GM04503 (cell line): ENCODE measurements around the gene SYNM.

Experiments used
- DNase-seq: peaks from one replicate; pipeline ENCODE4 v3.0.0-alpha.2; 2012; ENCODE audit warnings: low read depth

Gene SYNM

GRCh38 chr15:99167640-99168039 lies 62.8 kb downstream of the SYNM start:
- DNase-seq: no peak

GRCh38 chr15:99168601-99169580 lies 64.0 kb downstream of the SYNM start:
- DNase-seq: no peak

- peak; percentile 78 for DNase-seq
These were observed 65.0 kb downstream of the SYNM start for GRCh38 chr15:99169769-99170311.

GRCh38 chr15:99170476-99171065 lies 65.7 kb downstream of the SYNM start:
- DNase-seq: no peak

- no peak for DNase-seq
These were observed 67.3 kb downstream of the SYNM start for GRCh38 chr15:99172171-99172570.

GRCh38 chr15:99172989-99173388 lies 68.1 kb downstream of the SYNM start:
- DNase-seq: no peak

- no peak for DNase-seq
These were observed 69.9 kb downstream of the SYNM start for GRCh38 chr15:99174567-99175395.

- no peak for DNase-seq
These were observed 71.9 kb downstream of the SYNM start for GRCh38 chr15:99176757-99177156.

GRCh38 chr15:99177679-99178078 lies 72.8 kb downstream of the SYNM start:
- DNase-seq: no peak

GRCh38 chr15:99180086-99180963 lies 75.4 kb downstream of the SYNM start:
- DNase-seq: no peak

- no peak for DNase-seq
These were observed 76.1 kb downstream of the SYNM start for GRCh38 chr15:99180964-99181306.

- no peak for DNase-seq
These were observed 76.7 kb downstream of the SYNM start for GRCh38 chr15:99181545-99181971.

- DNase-seq: no peak
These were observed 77.9 kb downstream of the SYNM start for GRCh38 chr15:99182791-99183190.
